K562 (cell line): Measurements from ENCODE around the gene ARHGAP8. TPM values are rescaled to one million over a fixed set of nuclear protein-coding genes. Genes with fewer than 3 reads are reported as not detected.

Source experiments
- ATAC-seq: fragments of 200-7000 bp; cut with Tn5 transposase; 3 replicates; pipeline ENCODE4 v1.9.1; 2020; ENCODE audit warnings: moderate library complexity
- BruUV-seq: library from RNA; stranded (reverse); fragments of 400-500 nt; replicated peaks from 2 replicates; lab custom pipeline; 2021; lab: Mats Ljungman, UMichigan
- CTCF ChIA-PET: fragments of 300-600 bp; formaldehyde crosslinking; extraction: SDS; loops from one replicate; lab custom pipeline; 2021; ENCODE audit warnings: low intra/inter-chr PET ratio; lab: Yijun Ruan, JAX
- POLR2A ChIA-PET: fragments of 300-600, 350-650 bp; sonication (Branson Sonifier 250); formaldehyde crosslinking; extraction: SDS; loops from one replicate; lab custom pipeline; 2021; ENCODE audit warnings: antibody characterized with exemption, inconsistent platforms; lab: Yijun Ruan, JAX
- DNase-seq, 4 experiments: peaks; one replicate each; pipeline versions ENCODE4 v3.0.0 to v3.0.0-alpha.2; 2011 to 2018; ENCODE audit warnings: low spot score in 3 of 4, mixed read lengths in 3 of 4; ENCODE audit errors: extremely low read depth in 1 of 4
- FAIRE-seq: peaks from 2 replicates; lab custom pipeline; 2011; peaks lifted over from hg19 to GRCh38; lab: Jason Lieb, UNC
- H2AFZ ChIP-seq: 2 replicates; pipeline ENCODE4 v1.6.0; 2011; ENCODE audit warnings: low read depth, low read length, control low read depth, inconsistent platforms
- H3K27ac ChIP-seq: fragments of 200-600 bp; 3 replicates; pipeline ENCODE4 v1.8.0; 2011; ENCODE audit warnings: low read depth, mild to moderate bottlenecking, control low read depth, inconsistent platforms, low read length, moderate library complexity, mixed read lengths; ENCODE audit errors: extremely low read depth
- H3K27me3 ChIP-seq, 2 experiments: fragments of 300-600 bp in 1 of 2; 2 replicates in 1 of 2; 3 replicates in 1 of 2; pipeline versions ENCODE4 v1.6.0 to v1.8.0; 2011; ENCODE audit warnings: inconsistent platforms in 2 of 2, low read length in 2 of 2, mild to moderate bottlenecking in 1 of 2, mixed read lengths in 1 of 2, moderate library complexity in 1 of 2; ENCODE audit not compliant: control insufficient read depth in 2 of 2, insufficient read depth in 2 of 2
- H3K36me3 ChIP-seq: fragments of 300-600 bp; 3 replicates; pipeline ENCODE4 v1.8.0; 2011; ENCODE audit warnings: mild to moderate bottlenecking, low read length, inconsistent platforms; ENCODE audit not compliant: control insufficient read depth, insufficient read depth
- H3K4me1 ChIP-seq, 2 experiments: fragments of 200-600 bp in 1 of 2; replicated peaks in 1 of 2; 2 replicates in 1 of 2; 3 replicates in 1 of 2; pipeline versions ENCODE4 v1.5.1 to v1.8.0; 2011; ENCODE audit warnings: inconsistent platforms in 2 of 2, low read length in 2 of 2, mild to moderate bottlenecking in 1 of 2, mixed read lengths in 1 of 2, moderate library complexity in 1 of 2; ENCODE audit not compliant: control insufficient read depth in 2 of 2, insufficient read depth in 2 of 2
- H3K4me2 ChIP-seq: 2 replicates; pipeline ENCODE4 v1.6.1; 2011; ENCODE audit warnings: low read length, control low read depth, inconsistent platforms, mixed read lengths; ENCODE audit not compliant: insufficient read depth
- H3K4me3 ChIP-seq: fragments of 200-600 bp; sonication (generic), shearing (Covaris generic); 2 replicates; pipeline ENCODE4 v1.5.1; 2016; ENCODE audit warnings: control low read depth, inconsistent platforms
- H3K79me2 ChIP-seq: fragments of 200-600 bp; 3 replicates; pipeline ENCODE4 v1.8.0; 2011; ENCODE audit warnings: low read length, inconsistent platforms; ENCODE audit not compliant: control insufficient read depth, insufficient read depth
- H3K9ac ChIP-seq, 2 experiments: 2 replicates each; pipeline versions ENCODE4 v1.6.0 to v1.6.1; 2011; ENCODE audit warnings: low read depth in 2 of 2, low read length in 2 of 2, control low read depth in 1 of 2, inconsistent platforms in 1 of 2, mild to moderate bottlenecking in 1 of 2, mixed read lengths in 1 of 2; ENCODE audit not compliant: insufficient read depth in 1 of 2
- H3K9me1 ChIP-seq: one replicate; pipeline ENCODE4 v1.6.0; 2011; ENCODE audit warnings: inconsistent platforms, mild to moderate bottlenecking, low read length, moderate library complexity; ENCODE audit not compliant: control insufficient read depth, insufficient read depth
- H3K9me3 ChIP-seq: replicated peaks from 2 replicates; pipeline ENCODE4 v1.5.1; 2011; ENCODE audit warnings: low read depth, low read length, inconsistent platforms; ENCODE audit not compliant: control insufficient read depth, insufficient read depth
- H4K20me1 ChIP-seq: replicated peaks from 2 replicates; pipeline ENCODE4 v1.6.1; 2011; ENCODE audit warnings: low read length, inconsistent platforms, mixed read lengths; ENCODE audit not compliant: control insufficient read depth, insufficient read depth
- ATF1 ChIP-seq, 2 experiments: fragments of 450-650 bp in 1 of 2; IDR thresholded peaks; 2 replicates each; pipeline ENCODE4 v1.6.1; 2016; ENCODE audit warnings: missing compliant biosample characterization in 1 of 2, missing genetic modification characterization in 1 of 2
- GABPB1 ChIP-seq: sonication (generic); formaldehyde crosslinking; IDR thresholded peaks from 2 replicates; pipeline ENCODE4 v1.8.0; 2022; ENCODE audit warnings: mild to moderate bottlenecking, missing genetic modification reagents
- HMBOX1 ChIP-seq: sonication (generic); IDR thresholded peaks from 2 replicates; pipeline ENCODE4 v1.6.1; 2016
- HNRNPUL1 ChIP-seq: fragments of 200-400 bp; formaldehyde crosslinking; IDR thresholded peaks from 2 replicates; pipeline ENCODE4 v1.6.1; 2017; ENCODE audit warnings: low read length
- KDM2B ChIP-seq: fragments of 250-450 bp; sonication (Bioruptor Pico); IDR thresholded peaks from 2 replicates; pipeline ENCODE4 v1.8.0; 2021; ENCODE audit warnings: mild to moderate bottlenecking, moderate library complexity
- LEF1 ChIP-seq: fragments of 450-650 bp; IDR thresholded peaks from 2 replicates; pipeline ENCODE4 v1.6.1; 2016; ENCODE audit warnings: mild to moderate bottlenecking
- MIER1 ChIP-seq: fragments of 450-650 bp; IDR thresholded peaks from 2 replicates; pipeline ENCODE4 v1.6.1; 2016; ENCODE audit warnings: antibody characterized with exemption, mild to moderate bottlenecking, low read depth
- MTA2 ChIP-seq: fragments of 450-650 bp; IDR thresholded peaks from 2 replicates; pipeline ENCODE4 v1.6.1; 2016; ENCODE audit warnings: low read depth
- NR2C2 ChIP-seq, 2 experiments: fragments of 200-800 bp in 1 of 2; sonication (Bioruptor generic) in 1 of 2; sonication (generic) in 1 of 2; formaldehyde crosslinking in 1 of 2; IDR thresholded peaks; 2 replicates each; pipeline versions ENCODE4 v1.6.1 to v1.8.0; 2016 to 2022; ENCODE audit warnings: mild to moderate bottlenecking in 1 of 2, missing compliant biosample characterization in 1 of 2, missing genetic modification characterization in 1 of 2, missing genetic modification reagents in 1 of 2
- NR2F6 ChIP-seq: fragments of 450-650 bp; formaldehyde crosslinking; IDR thresholded peaks from 2 replicates; pipeline ENCODE4 v1.4.0; 2020; ENCODE audit warnings: mild to moderate bottlenecking
- STAG1 ChIP-seq: sonication (generic); formaldehyde crosslinking; IDR thresholded peaks from 2 replicates; pipeline ENCODE4 v1.5.0; 2020; ENCODE audit warnings: missing genetic modification reagents, borderline replicate concordance
- THRB ChIP-seq: fragments of 450-650 bp; formaldehyde crosslinking; conservative IDR thresholded peaks from 2 replicates; pipeline ENCODE4 v1.4.0; 2022; ENCODE audit warnings: mild to moderate bottlenecking, missing genetic modification characterization
- TSC22D4 ChIP-seq: fragments of 450-650 bp; IDR thresholded peaks from 2 replicates; pipeline ENCODE4 v1.6.1; 2016; ENCODE audit warnings: missing genetic modification characterization, missing biosample characterization, control low read depth
- ZNF184 ChIP-seq: sonication (generic); formaldehyde crosslinking; IDR thresholded peaks from 2 replicates; pipeline ENCODE4 v1.5.0; 2020; ENCODE audit warnings: missing genetic modification reagents
- ZNF316 ChIP-seq: fragments of 450-650 bp; IDR thresholded peaks from 2 replicates; pipeline ENCODE4 v1.6.1; 2016
- WGBS: fragments of 100-300 bp; shearing (Covaris generic); methylation state at CpG from one replicate; pipeline ENCODE4 v1.1.6; 2016; ENCODE audit warnings: low coverage, mixed read lengths; ENCODE audit not compliant: insufficient coverage; ENCODE audit errors: missing lambda C conversion rate; 5-methylcytosine and 5-hydroxymethylcytosine counted together
- in situ Hi-C: fragments of 300-500 bp; cut with MboI; formaldehyde crosslinking; loops from 4 replicates; pipeline ENCODE4 v1.15.0; 2018; ENCODE audit warnings: inconsistent platforms, mixed read lengths
- intact Hi-C: fragments of 100-400 bp; cut with micrococcal nuclease; formaldehyde crosslinking; loops from 2 replicates; pipeline ENCODE4 v1.14.2; 2022
- polyA plus RNA-seq, 8 experiments: library from polyadenylated mRNA; depleted of rRNA in 4 of 8; stranded (reverse) in 5 of 8; unstranded in 3 of 8; fragments of >200 nt; fragmentation: Nextera tagmentation in 2 of 8; fragmentation: Illumina TruSeq in 1 of 8; extraction: Ambion mirVana in 2 of 8; extraction: Trizol in 1 of 8; gene quantifications; 2 replicates each; pipeline versions ENCODE4 v1.2.1 to v1.2.3, GENCODE V29; 2011 to 2014; ENCODE audit warnings: inconsistent platforms in 1 of 8, missing spikeins in 1 of 8
- total RNA-seq, 7 experiments: library from RNA; depleted of rRNA in 6 of 7; stranded (reverse); fragments of >200 nt in 6 of 7; fragmentation: Illumina TruSeq in 2 of 7; extraction: Trizol in 2 of 7; gene quantifications; 2 replicates each; pipeline versions ENCODE4 v1.2.1 to v1.2.3, GENCODE V29; 2011 to 2021; ENCODE audit warnings: low replicate concordance in 1 of 7

ARHGAP8 gene
- total and polyA plus RNA-seq, 9 of the 15 experiments (the other 6 are each of a cell fraction or from before 2014, with no cell fraction given) = 0.15 to 2.2 (median 0.62) TPM

- no peaks in the 10 kb centered on the region for H3K9me1 ChIP-seq
- no peak for DNase-seq
- no peak overlapping the region for H3K27ac ChIP-seq
- no peak for ATAC-seq
- BruUV-seq = no TSS peak
- H3K4me3 ChIP-seq = no peak overlapping the region
- no peak overlapping the region for H3K4me2 ChIP-seq
- FAIRE-seq = no peak
- no peaks in the 10 kb centered on the region for H3K79me2 ChIP-seq
- H3K27me3 ChIP-seq = peaks cover 0 to 27% of the 10 kb centered on the region in 2 experiments; a peak in 3 of 5 replicates
- intact Hi-C loops (no loop called here), in situ Hi-C loops (loop anchor here (25.0 kb wide), 1 partner anchor 421 kb away; the partner anchor contains the start of gene KIAA0930)
- peaks cover 0 to 3% of the 10 kb centered on the region in 2 experiments; a peak in 1 of 5 replicates for H3K4me1 ChIP-seq
- ChIA-PET POLR2A (interaction anchor here (0.5 to 1.2 kb wide), 2 partner anchors 11 to 128 kb away, joined by 5 read pairs; no protein-coding TSS in a partner anchor), CTCF (interaction anchor here (0.6 kb wide), 1 partner anchor 133 kb away, joined by 3 read pairs; no protein-coding TSS in a partner anchor)
- TF ChIP-seq NR2F6 (no peak), LEF1 (no peak), ATF1 (CRISPR knock-in tag; IDR thresholded peaks at IDR 0.05) (no peak), ATF1 (tag; IDR thresholded peaks at IDR 0.05) (no peak), TSC22D4 (tag) (no peak), ZNF316 (no peak), THRB (CRISPR knock-in tag) (no peak), MTA2 (no peak), GABPB1 (CRISPR knock-in tag) (no peak), MIER1 (no peak), ZNF184 (CRISPR knock-in tag) (no peak), HMBOX1 (no peak), HNRNPUL1 (no peak), STAG1 (no peak), KDM2B (CRISPR knock-in tag) (no peak), NR2C2 (CRISPR knock-in tag; IDR thresholded peaks at IDR 0.05) (no peak), NR2C2 (tag; IDR thresholded peaks at IDR 0.05) (no peak)
- no peaks in the 10 kb centered on the region for H4K20me1 ChIP-seq
- no peaks in the 10 kb centered on the region for H3K36me3 ChIP-seq
- H2AFZ ChIP-seq = no peak overlapping the region
- H3K9me3 ChIP-seq = no peaks in the 10 kb centered on the region
- H3K9ac ChIP-seq = no peak overlapping the region
- 5% methylated on average over 4 of the region's 11 CpGs for WGBS
These were observed 63.8 kb downstream of the ARHGAP8 start for GRCh38 chr22:44816141-44816540.
